Brain microvascular endothelial cell (primary cell): ENCODE data around the gene RUFY1.

Experiments used
- DNase-seq: peaks from one replicate; pipeline ENCODE4 v3.0.0-alpha.2; 2020
- H3K27ac ChIP-seq: fragments of 250-450 bp; sonication (Bioruptor Pico); 2 replicates; pipeline ENCODE4 v1.5.1; 2020; ENCODE audit warnings: mild to moderate bottlenecking, moderate library complexity
- H3K27me3 ChIP-seq: fragments of 250-450 bp; sonication (Bioruptor Pico); replicated peaks from 2 replicates; pipeline ENCODE4 v1.5.1; 2020; ENCODE audit warnings: mild to moderate bottlenecking
- H3K36me3 ChIP-seq: fragments of 250-450 bp; sonication (Bioruptor Pico); replicated peaks from 2 replicates; pipeline ENCODE4 v1.5.1; 2020; ENCODE audit warnings: mild to moderate bottlenecking
- H3K4me3 ChIP-seq: 2 replicates; pipeline ENCODE4 v1.5.1; 2011; ENCODE audit warnings: low read depth, mild to moderate bottlenecking, control low read depth, low read length, moderate library complexity
- in situ Hi-C: cut with HindIII; loops from 2 replicates; pipeline ENCODE4 v1.10.0; 2017; ENCODE audit warnings: low sequenced_read_pairs, low pct_ligation_motif_present
- TF ChIP-seq, protein P1 (sequence below): IDR thresholded peaks from 2 replicates; pipeline ENCODE4 v1.5.1; 2011; ENCODE audit warnings: low read depth, mild to moderate bottlenecking, moderate library complexity, low read length, control low read depth, inconsistent platforms; ENCODE audit errors: missing control alignments

RUFY1 gene

DNA sequence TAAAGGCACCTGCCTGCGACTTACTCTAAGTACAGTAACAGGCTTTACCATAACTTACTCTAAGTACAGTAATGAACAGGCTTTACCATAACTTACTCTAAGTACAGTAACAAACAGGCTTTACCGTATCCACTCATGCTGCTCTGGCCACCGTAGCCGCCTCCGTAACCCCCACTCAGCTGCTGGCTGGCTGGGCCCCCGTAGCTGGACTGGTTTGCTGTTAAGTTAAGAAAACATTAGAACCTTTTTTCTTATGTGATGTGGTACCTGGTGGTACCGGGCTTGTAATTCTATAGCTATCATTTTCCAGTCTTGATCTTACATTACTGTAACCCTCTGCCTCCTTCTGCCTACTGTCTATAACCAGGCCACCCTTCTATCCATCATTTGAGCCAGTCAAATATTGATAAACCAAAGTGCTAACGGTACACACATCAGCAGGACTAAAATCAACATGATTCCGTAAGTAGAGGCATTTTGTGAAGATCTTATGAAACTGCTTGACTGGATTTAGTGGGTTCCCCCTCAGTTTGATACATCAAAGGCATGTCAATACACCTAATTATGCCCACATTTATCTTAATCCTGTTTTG lies 65.7 kb downstream of the RUFY1 start:
- TF ChIP-seq, protein P1, sequence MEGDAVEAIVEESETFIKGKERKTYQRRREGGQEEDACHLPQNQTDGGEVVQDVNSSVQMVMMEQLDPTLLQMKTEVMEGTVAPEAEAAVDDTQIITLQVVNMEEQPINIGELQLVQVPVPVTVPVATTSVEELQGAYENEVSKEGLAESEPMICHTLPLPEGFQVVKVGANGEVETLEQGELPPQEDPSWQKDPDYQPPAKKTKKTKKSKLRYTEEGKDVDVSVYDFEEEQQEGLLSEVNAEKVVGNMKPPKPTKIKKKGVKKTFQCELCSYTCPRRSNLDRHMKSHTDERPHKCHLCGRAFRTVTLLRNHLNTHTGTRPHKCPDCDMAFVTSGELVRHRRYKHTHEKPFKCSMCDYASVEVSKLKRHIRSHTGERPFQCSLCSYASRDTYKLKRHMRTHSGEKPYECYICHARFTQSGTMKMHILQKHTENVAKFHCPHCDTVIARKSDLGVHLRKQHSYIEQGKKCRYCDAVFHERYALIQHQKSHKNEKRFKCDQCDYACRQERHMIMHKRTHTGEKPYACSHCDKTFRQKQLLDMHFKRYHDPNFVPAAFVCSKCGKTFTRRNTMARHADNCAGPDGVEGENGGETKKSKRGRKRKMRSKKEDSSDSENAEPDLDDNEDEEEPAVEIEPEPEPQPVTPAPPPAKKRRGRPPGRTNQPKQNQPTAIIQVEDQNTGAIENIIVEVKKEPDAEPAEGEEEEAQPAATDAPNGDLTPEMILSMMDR = no peak
- H3K36me3 ChIP-seq = peaks cover 85% of the 10 kb centered on the region
- no peak overlapping the region for H3K27ac ChIP-seq
- DNase-seq = no peak
- in situ Hi-C loops = no loop called here
- no peaks in the 10 kb centered on the region for H3K27me3 ChIP-seq
- H3K4me3 ChIP-seq = no peak overlapping the region

DNA sequence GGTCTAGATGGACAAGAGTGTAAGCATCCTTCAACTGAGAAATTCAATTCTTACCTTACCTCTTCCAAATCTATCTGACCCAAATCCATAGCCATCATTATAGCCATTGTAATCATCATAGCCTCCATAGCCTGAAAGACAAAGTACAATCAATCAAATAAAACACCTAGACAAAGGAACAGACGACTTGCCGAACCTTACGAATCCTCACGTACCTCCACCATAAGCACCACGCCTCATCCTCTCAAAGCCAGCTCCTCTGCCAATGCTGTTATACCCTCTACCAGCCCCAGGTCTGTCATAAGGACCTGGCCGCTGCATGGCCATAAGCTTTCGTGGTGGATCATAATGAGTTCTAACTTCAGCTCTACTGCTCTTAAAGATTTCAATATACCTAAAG lies 67.6 kb downstream of the RUFY1 start:
- H3K27me3 ChIP-seq = no peaks in the 10 kb centered on the region
- peaks cover 84% of the 10 kb centered on the region for H3K36me3 ChIP-seq
- TF ChIP-seq, protein P1 = no peak
- no peak overlapping the region for H3K4me3 ChIP-seq
- DNase-seq = no peak
- in situ Hi-C loops = no loop called here
- no peak overlapping the region for H3K27ac ChIP-seq

DNA sequence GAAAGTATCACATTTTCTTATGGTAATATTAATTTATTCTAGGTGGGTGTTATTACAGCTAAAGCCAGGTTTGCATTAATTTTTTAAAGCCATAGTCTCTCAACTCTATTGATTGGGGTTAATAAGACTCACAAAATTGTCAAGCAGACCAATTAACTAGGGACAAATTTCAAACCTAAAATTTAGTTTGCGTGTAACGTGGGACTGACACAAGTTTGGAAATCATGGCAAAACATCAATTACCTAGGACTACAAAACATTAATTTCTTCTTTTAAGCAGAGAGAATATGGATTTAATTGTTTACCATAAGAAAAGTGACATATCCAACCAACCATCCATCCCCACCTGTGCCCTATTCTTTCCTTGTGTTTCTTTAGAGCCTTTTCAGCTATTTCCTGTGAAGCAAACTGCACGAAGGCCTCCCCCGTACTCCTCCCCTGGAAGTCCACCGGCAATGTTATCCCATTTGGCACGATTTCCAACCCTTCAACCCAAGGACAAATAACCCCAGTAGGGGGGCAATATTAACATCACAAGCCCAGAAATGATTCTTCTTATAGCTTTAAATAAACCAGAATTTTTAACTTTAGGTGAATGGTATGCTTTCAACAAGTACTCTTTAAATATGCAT lies 68.7 kb downstream of the RUFY1 start:
- in situ Hi-C loops = no loop called here
- no peaks in the 10 kb centered on the region for H3K27me3 ChIP-seq
- H3K27ac ChIP-seq = no peak overlapping the region
- DNase-seq = no peak
- H3K4me3 ChIP-seq = peak overlapping the region; percentile 99
- peaks cover 75% of the 10 kb centered on the region for H3K36me3 ChIP-seq
- TF ChIP-seq, protein P1 = no peak

DNA sequence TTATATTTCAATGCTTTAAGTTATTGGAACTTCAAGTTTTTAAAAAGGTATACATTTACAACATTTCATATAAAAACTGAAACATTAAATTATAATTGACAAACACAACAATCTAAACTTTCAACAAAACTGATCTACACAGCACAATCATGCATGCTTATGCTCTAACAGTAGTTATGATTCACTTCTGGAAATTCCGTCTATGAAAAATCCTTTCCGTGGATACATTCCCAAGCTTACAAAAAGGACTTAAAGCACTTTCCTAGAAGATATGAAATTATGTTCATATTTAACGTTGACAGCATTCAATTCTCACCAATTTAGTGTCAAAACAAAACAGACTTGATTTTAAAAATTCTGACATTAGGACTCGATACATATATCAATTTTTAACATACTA lies 69.4 kb downstream of the RUFY1 start:
- peaks cover 71% of the 10 kb centered on the region for H3K36me3 ChIP-seq
- H3K4me3 ChIP-seq = peak overlapping the region; percentile 99
- TF ChIP-seq, protein P1 = no peak
- no peak for DNase-seq
- in situ Hi-C loops = no loop called here
- no peaks in the 10 kb centered on the region for H3K27me3 ChIP-seq
- no peak overlapping the region for H3K27ac ChIP-seq

DNA sequence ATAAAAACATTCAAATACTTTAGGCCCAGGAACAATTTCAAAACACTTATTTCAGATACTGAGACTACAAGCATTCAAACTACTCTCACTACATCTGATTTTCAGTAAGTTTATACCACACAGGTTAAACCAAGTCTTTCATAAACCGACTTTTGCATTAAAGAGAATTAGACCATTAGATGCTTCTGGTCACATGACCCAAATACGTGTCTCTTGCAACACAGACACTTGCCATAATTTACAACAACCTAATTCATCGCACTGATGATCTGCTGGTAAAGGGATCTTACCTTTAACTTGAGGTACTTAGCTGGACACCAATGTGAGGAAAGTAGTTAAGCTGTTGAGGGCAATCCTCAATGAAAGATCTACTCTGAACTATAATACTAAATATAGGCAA lies 69.9 kb downstream of the RUFY1 start:
- H3K27me3 ChIP-seq = no peaks in the 10 kb centered on the region
- DNase-seq = no peak
- in situ Hi-C loops = no loop called here
- H3K4me3 ChIP-seq = peak overlapping the region; percentile 99
- peak overlapping the region; percentile 25 for H3K27ac ChIP-seq
- H3K36me3 ChIP-seq = peaks cover 66% of the 10 kb centered on the region
- TF ChIP-seq, protein P1 = no peak
